Ectodermal cell (in vitro differentiated cells): ENCODE results near the gene RABGAP1.

ENCODE experiments used
- H3K27ac ChIP-seq: 2 replicates; pipeline ENCODE4 v1.7.0; 2013; ENCODE audit warnings: mild to moderate bottlenecking, low read depth, low read length; ENCODE audit not compliant: insufficient read depth, poor library complexity, severe bottlenecking
- H3K27me3 ChIP-seq: 2 replicates; pipeline ENCODE4 v1.7.0; 2013; ENCODE audit warnings: mild to moderate bottlenecking, low read length; ENCODE audit not compliant: insufficient read depth, control insufficient read depth, poor library complexity, severe bottlenecking
- H3K36me3 ChIP-seq: one replicate; pipeline ENCODE4 v1.7.0; 2013; ENCODE audit warnings: low read length; ENCODE audit not compliant: control insufficient read depth, insufficient read depth
- H3K4me1 ChIP-seq: one replicate; pipeline ENCODE4 v1.7.0; 2013; ENCODE audit warnings: low read length; ENCODE audit not compliant: control insufficient read depth, insufficient read depth
- H3K4me3 ChIP-seq: 2 replicates; pipeline ENCODE4 v1.7.0; 2013; ENCODE audit warnings: low read depth, low read length, control low read depth; ENCODE audit not compliant: insufficient read depth
- H3K9me3 ChIP-seq: 2 replicates; pipeline ENCODE4 v1.7.0; 2013; ENCODE audit warnings: mild to moderate bottlenecking, low read length, moderate library complexity; ENCODE audit not compliant: control insufficient read depth
- WGBS, 2 experiments: methylation state at CpG; one replicate each; pipeline ENCODE4 v1.1.7; 2013; ENCODE audit warnings: missing lambda C conversion rate in 2 of 2; 5-methylcytosine and 5-hydroxymethylcytosine counted together

The RABGAP1 gene

DNA sequence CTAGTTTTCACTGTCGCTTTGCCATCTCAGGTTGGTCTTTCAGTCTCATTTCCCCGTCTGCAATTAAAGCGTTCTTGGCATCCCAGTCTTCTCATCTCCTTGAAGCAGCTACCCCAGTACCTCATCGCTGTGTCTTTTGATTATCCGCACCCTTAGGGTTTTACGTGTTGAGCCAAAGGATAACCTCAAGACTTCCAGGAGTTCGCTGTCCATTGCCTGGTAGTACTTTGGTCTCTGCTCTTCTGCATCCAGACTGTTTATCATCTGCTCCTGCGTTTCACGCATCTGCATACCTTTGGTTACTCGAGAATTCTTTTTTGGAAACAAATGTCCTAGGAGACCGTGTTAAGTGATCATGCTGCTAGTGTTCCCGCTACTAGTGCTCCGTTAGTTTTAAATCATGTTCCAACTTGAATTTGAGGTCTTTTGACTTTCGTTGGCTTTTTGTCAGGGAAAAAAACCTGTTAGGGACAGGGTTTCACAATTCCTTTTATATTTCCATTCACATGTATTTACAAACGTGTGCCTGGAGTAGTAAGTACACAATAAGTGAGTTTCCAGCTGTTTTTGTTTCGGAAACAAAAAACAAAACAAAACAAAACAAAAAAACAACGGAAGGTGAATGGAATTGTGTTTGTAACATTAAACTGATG is 888 bp downstream of the RABGAP1 start:
- 7 to 15% methylated on average over 15 to 17 of the region's 17 CpGs for WGBS, 2 experiments
- Histone ChIP-seq H3K4me3 (peak overlapping the region; percentile 85), H3K36me3 (peaks cover 3% of the 10 kb centered on the region), H3K27me3 (no peaks in the 10 kb centered on the region), H3K27ac (peak overlapping the region; percentile 94), H3K9me3 (no peaks in the 10 kb centered on the region), H3K4me1 (no peaks in the 10 kb centered on the region)

- peaks cover 3% of the 10 kb centered on the region for H3K4me1 ChIP-seq
- WGBS, 2 experiments = 89 to 95% methylated on average over 3 of the region's 4 CpGs
- no peaks in the 10 kb centered on the region for H3K9me3 ChIP-seq
- no peak overlapping the region for H3K4me3 ChIP-seq
- H3K27ac ChIP-seq = no peak overlapping the region
- H3K36me3 ChIP-seq = peaks cover 3% of the 10 kb centered on the region
- H3K27me3 ChIP-seq = no peaks in the 10 kb centered on the region
Observed at GRCh38 chr9:122944960-122945888, 4.4 kb downstream of the RABGAP1 start.

- no peaks in the 10 kb centered on the region for H3K27me3 ChIP-seq
- H3K9me3 ChIP-seq = no peaks in the 10 kb centered on the region
- no peak overlapping the region for H3K27ac ChIP-seq
- peaks cover 3% of the 10 kb centered on the region for H3K4me1 ChIP-seq
- WGBS, 2 experiments = 100% methylated on average over 1 of the region's 1 CpG
- peaks cover 3% of the 10 kb centered on the region for H3K36me3 ChIP-seq
- H3K4me3 ChIP-seq = no peak overlapping the region
Observed at GRCh38 chr9:122946461-122947005, 5.7 kb downstream of the RABGAP1 start.

GRCh38 chr9:122948313-122948712 is 7.5 kb downstream of the RABGAP1 start:
- H3K9me3 ChIP-seq = no peaks in the 10 kb centered on the region
- H3K36me3 ChIP-seq = peaks cover 3% of the 10 kb centered on the region
- no peak overlapping the region for H3K27ac ChIP-seq
- H3K27me3 ChIP-seq = no peaks in the 10 kb centered on the region
- no peak overlapping the region for H3K4me3 ChIP-seq
- 93 to 94% methylated on average over 3 of the region's 3 CpGs for WGBS, 2 experiments
- H3K4me1 ChIP-seq = peaks cover 3% of the 10 kb centered on the region

- Histone ChIP-seq H3K36me3 (no peaks in the 10 kb centered on the region), H3K4me1 (peaks cover 3% of the 10 kb centered on the region), H3K9me3 (no peaks in the 10 kb centered on the region), H3K27ac (no peak overlapping the region), H3K27me3 (no peaks in the 10 kb centered on the region), H3K4me3 (no peak overlapping the region)
- 68 to 74% methylated on average over 1 of the region's 1 CpG for WGBS, 2 experiments
Observed at GRCh38 chr9:122949696-122950095, 8.9 kb downstream of the RABGAP1 start.

DNA sequence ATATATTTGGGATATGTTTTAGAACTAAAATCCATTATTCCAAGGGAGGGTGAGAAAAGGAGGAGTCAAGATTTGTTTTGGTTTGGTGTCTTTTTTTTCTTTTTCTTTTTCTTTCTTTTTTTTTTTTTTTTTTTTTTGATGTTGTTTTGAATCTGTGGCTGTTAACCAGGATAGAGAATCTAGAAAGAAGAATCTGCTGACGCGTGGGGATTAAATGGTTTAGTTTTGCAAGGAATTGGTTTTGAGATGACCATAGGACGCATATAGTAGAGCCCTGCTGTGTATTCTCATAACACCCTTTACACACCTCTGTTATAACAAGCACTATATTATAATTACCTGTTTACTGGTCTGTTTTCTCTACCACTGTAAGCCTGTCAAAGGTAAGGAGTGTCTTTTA is 9.4 kb downstream of the RABGAP1 start:
- Histone ChIP-seq H3K27me3 (no peaks in the 10 kb centered on the region), H3K9me3 (no peaks in the 10 kb centered on the region), H3K27ac (no peak overlapping the region), H3K36me3 (no peaks in the 10 kb centered on the region), H3K4me3 (no peak overlapping the region), H3K4me1 (peaks cover 3% of the 10 kb centered on the region)
- 98% methylated on average over 3 of the region's 3 CpGs; no CpG with 5 or more reads in 1 of the 2 experiments for whole genome bisulfite sequencing, 2 experiments

- H3K4me1 ChIP-seq = peaks cover 3% of the 10 kb centered on the region
- H3K4me3 ChIP-seq = no peak overlapping the region
- H3K27ac ChIP-seq = no peak overlapping the region
- WGBS, 2 experiments = 86 to 100% methylated on average over 1 of the region's 1 CpG
- no peaks in the 10 kb centered on the region for H3K27me3 ChIP-seq
- H3K36me3 ChIP-seq = no peaks in the 10 kb centered on the region
- no peaks in the 10 kb centered on the region for H3K9me3 ChIP-seq
Observed at GRCh38 chr9:122951056-122951455, 10.2 kb downstream of the RABGAP1 start.

DNA sequence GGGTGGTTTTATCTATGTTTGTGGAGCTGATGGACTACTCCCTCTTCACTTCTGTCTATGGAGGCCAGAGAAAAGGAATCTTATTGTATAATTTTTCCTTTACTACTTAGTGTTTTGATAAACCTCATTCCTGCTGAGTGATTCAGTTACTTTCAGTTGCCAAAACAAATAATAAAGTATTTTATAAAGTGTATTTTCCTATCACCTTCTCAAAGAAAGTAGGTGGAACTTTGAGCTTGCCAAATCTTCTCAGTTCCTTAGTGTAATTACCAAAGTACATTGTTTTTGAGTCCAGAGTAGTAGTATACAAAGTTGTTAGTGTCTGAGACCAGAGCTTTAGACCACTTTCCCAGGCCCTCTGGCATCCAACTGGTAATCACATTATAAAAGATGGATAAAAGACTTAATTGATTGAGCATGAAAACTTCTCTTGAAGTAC is 13.5 kb downstream of the RABGAP1 start:
- H3K27ac ChIP-seq = no peak overlapping the region
- H3K36me3 ChIP-seq = peaks cover 1% of the 10 kb centered on the region
- no peaks in the 10 kb centered on the region for H3K4me1 ChIP-seq
- H3K9me3 ChIP-seq = no peaks in the 10 kb centered on the region
- H3K27me3 ChIP-seq = no peaks in the 10 kb centered on the region
- no peak overlapping the region for H3K4me3 ChIP-seq

DNA sequence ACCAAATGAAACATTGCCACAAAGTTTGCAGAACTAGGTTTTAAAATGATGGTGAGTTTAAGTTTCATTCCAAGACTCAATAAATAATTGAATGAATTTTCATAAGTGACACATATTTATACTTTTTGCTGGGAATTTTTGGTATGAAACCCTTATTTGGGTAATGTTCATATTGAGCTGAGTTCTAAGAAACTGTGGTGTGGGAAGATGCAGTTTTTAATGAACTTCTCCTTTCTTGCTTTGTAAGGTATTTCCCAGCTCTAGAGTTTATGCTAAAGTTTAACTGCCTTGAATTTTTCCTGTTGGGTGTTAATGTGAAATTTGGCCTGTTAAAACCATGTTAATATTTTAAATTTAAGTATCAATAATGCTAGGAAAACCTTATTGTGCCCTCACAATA is 15.1 kb downstream of the RABGAP1 start:
- Histone ChIP-seq H3K4me1 (no peaks in the 10 kb centered on the region), H3K27me3 (no peaks in the 10 kb centered on the region), H3K4me3 (no peak overlapping the region), H3K27ac (no peak overlapping the region), H3K9me3 (no peaks in the 10 kb centered on the region), H3K36me3 (peaks cover 13% of the 10 kb centered on the region)

DNA sequence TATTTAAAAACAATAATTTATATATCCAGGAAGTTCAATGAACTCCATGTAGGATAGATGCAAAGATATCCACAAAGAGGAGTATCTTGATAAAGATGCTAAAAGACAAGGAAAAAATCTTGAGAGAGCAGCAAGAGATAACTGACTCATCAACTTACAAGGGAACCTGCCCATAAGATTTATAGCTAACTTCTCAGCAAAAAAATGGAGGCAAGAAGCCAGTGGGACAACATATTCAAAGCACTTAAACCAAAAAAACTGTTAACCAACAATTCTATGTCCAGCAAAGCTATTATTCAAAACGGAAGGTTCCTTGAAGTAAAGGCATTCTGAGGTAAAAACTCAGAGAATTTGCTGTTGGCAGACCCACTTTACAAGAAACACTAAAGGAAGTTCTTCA is 20.3 kb downstream of the RABGAP1 start:
- Histone ChIP-seq H3K9me3 (no peaks in the 10 kb centered on the region), H3K27ac (no peak overlapping the region), H3K4me3 (no peak overlapping the region), H3K4me1 (no peaks in the 10 kb centered on the region), H3K27me3 (no peaks in the 10 kb centered on the region), H3K36me3 (peaks cover 17% of the 10 kb centered on the region)
- 83 to 92% methylated on average over 1 of the region's 1 CpG for WGBS, 2 experiments
